ENCODE results near the gene BAX.

- TF ChIP-seq POLR2A (IDR thresholded peaks at IDR 0.05) (no peak), CTCF (IDR thresholded peaks at IDR 0.05) (no peak)
Observed at GRCh38 chr19:48977061-48977460, 22.4 kb downstream of the BAX start.
